Epithelial cell of esophagus (primary cell): Measurements from ENCODE around the gene NR1H2.

Experiments
- DNase-seq: peaks from one replicate; pipeline ENCODE4 v3.0.0; 2010; ENCODE audit warnings: low read depth
- H3K4me3 ChIP-seq: 2 replicates; pipeline ENCODE4 v1.5.1; 2011; ENCODE audit warnings: mild to moderate bottlenecking, low read length, control low read depth
- TF ChIP-seq, protein P1 (sequence below): IDR thresholded peaks from 2 replicates; pipeline ENCODE4 v1.5.1; 2011; ENCODE audit warnings: low read depth, mild to moderate bottlenecking, low read length, control low read depth, inconsistent platforms; ENCODE audit not compliant: insufficient read depth; ENCODE audit errors: missing control alignments

The NR1H2 gene

DNA sequence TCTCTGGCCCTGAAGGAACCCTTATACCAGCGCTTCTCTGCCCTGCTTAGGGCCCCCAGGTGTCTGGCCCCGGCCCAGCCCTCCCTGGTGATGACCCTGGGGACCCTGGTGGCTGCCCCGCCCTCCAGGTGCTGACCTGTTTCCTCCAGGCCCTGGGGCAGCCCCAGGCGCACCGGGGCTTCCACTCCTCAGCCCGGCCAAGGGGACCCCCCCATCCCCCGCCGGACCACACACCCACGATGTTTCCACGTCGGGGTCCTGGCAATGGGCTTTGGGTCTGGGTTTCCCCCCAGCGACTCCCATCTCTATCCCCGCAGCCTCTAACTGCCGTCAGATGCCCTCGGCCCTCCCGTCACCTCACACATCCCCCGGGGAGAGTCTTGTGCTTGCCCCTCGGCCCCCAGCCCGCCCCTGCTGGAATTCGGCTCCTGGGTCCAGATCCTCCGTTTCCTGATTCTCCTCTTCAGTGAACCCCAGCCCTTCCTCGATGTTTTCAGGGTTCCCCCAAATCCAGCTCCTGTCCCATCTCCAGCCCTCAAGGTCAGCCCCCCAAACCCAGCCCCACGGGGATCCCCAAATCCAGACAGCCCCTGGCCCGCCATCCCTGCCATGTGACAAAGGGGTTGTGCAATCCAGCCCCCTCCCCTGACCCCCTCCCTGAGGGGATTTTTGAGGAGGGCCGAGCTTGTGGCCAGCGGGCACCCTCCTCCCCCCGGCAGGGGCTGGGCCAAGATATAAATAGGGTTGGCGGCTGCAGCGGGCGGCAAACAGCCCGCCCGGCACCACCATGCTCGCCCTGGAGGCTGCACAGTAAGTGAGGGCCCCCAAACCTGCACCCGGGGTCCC lies 42.1 kb downstream of the NR1H2 start, which contains the start of gene SPIB:
Gene SPIB (plus strand): TSS at position 763 of the 846 bp plus-strand sequence. CDS start 25 bp downstream, at position 788.
- no peak for DNase-seq
- H3K4me3 ChIP-seq: no peak within 1 kb of the TSS
- TF ChIP-seq, protein P1, sequence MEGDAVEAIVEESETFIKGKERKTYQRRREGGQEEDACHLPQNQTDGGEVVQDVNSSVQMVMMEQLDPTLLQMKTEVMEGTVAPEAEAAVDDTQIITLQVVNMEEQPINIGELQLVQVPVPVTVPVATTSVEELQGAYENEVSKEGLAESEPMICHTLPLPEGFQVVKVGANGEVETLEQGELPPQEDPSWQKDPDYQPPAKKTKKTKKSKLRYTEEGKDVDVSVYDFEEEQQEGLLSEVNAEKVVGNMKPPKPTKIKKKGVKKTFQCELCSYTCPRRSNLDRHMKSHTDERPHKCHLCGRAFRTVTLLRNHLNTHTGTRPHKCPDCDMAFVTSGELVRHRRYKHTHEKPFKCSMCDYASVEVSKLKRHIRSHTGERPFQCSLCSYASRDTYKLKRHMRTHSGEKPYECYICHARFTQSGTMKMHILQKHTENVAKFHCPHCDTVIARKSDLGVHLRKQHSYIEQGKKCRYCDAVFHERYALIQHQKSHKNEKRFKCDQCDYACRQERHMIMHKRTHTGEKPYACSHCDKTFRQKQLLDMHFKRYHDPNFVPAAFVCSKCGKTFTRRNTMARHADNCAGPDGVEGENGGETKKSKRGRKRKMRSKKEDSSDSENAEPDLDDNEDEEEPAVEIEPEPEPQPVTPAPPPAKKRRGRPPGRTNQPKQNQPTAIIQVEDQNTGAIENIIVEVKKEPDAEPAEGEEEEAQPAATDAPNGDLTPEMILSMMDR: no peak

- H3K4me3 ChIP-seq: no peak overlapping the region
- no peak for DNase-seq
- TF ChIP-seq, protein P1: no peak
Observed at GRCh38 chr19:50419022-50419579, 42.8 kb downstream of the NR1H2 start.

DNA sequence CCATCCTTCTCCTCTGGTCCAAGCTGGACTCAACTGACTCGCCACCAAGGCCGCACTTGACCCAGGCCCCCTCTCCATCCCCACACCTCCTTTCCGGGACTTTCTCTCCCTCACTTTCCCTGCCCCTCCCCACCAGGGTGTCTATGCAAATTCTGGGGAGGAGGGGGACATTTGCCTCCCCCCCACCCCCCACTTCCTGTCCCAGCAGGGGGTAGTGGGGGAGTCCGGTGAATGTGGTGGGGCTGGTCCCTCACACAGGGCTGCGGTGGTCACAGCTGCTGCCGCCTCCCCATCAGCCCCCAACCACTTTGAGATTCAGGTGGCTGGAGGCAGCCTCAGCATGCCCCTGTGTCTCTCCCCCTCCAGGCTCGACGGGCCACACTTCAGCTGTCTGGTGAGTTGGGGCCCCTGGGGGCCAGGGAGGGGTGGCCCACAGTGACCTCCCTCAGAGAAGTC lies 43.4 kb downstream of the NR1H2 start:
- H3K4me3 ChIP-seq: no peak overlapping the region
- TF ChIP-seq, protein P1: no peak
- no peak for DNase-seq

DNA sequence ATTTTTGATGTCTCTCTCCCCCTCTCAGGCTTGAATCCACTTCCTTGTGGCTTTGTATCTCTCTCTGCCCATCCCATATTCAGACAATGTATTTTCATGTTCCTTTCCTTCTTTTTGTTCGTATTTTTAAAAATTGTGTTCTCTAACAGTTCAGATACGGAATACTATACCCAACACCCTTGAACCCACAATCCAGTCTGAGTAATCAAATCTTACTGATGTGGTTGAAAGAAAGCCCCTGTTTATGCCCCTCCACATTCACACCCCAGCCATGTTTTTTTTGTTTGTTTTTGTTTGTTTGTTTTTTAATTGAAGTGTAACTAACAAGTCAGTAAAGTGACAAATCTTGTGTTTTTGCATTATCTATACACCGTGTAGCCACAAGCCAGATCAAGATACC lies 43.9 kb downstream of the NR1H2 start:
- no peak overlapping the region for H3K4me3 ChIP-seq
- no peak for DNase-seq
- TF ChIP-seq, protein P1: no peak

DNA sequence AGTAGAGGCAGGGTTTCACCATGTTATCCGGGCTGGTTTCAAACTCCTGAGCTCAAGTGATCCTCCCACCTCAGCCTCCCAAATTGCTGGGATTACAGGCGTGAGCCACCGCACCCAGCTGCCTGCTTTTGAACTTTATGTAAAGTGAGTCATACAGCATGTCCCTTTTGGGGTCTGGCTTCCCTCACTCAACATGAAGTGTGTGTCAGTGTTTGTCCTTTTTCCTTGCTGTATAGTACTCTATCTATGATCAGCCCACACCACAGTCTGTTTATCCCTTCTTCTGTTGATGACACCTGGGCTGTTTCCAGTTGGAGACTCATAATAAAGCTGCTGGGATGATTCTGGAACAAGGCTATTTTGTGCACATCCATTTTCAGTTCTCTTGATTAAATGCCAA lies 44.6 kb downstream of the NR1H2 start:
- TF ChIP-seq, protein P1: no peak
- no peak overlapping the region for H3K4me3 ChIP-seq
- DNase-seq: no peak

DNA sequence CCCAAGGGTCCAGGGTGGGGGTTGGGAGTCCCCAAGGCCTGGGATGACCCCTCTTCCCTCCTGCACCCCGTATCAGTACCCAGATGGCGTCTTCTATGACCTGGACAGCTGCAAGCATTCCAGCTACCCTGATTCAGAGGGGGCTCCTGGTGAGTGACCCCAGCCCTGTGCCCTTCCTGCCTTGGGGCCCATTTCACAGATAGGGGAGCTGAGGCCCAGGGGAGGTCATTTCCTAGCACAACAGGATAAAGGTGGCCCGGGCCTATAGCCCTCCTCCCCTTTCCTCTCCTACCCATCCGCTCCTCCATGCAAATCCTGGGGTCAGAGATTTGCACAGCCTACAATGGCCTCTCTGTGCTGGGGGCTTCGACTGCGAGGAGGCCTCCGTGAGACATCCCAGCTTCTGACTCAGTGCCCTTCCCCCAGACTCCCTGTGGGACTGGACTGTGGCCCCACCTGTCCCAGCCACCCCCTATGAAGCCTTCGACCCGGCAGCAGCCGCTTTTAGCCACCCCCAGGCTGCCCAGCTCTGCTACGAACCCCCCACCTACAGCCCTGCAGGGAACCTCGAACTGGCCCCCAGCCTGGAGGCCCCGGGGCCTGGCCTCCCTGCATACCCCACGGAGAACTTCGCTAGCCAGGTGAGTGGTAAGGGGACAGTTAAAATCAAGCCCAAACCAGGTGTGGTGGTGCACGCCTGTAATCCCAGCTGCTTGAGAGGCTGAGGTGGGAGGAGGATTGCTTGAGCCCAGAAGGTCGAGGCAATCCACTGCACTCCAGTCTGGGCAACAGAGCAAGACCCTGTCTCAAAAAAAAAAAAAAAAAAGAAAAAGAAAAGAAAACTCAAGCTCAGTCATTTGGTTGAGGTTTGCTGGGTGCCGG lies 46.4 kb downstream of the NR1H2 start:
- no peak overlapping the region for H3K4me3 ChIP-seq
- no peak for DNase-seq
- TF ChIP-seq, protein P1: no peak
